GM18870 (cell line): ENCODE data around the gene M1AP.

ENCODE experiments used
- ATAC-seq: cut with Tn5 transposase; IDR thresholded peaks from one replicate; pipeline ENCODE4 v1.9.1; 2021; ENCODE audit warnings: moderate library complexity; ENCODE audit not compliant: unreplicated experiment

M1AP gene

GRCh38 chr2:74507926-74508520 lies 140.1 kb downstream of the M1AP start:
- no peak for ATAC-seq
